ENCODE results near the gene SPINT4. TPM values are rescaled to one million over a fixed set of nuclear protein-coding genes. Genes with fewer than 3 reads are reported as not detected.
"Not testable (repeated sequence)": the region's sequence is repeated elsewhere in the genome, so short reads cannot be mapped to it uniquely, and the experiment has no call there.

The SPINT4 gene
- polyA plus RNA-seq, 3 donors = not detected

- H3K36me3 ChIP-seq (replicated peaks in 1 of 2; ENCODE audit: control insufficient read depth in 1 of 2, insufficient read depth in 2 of 2, low read length in 2 of 2) = no peaks in the 10 kb centered on the region
- no peak overlapping the region for H2AFZ ChIP-seq (ENCODE audit: insufficient read depth, low read depth, low read length, poor library complexity, severe bottlenecking)
- no peak overlapping the region for H3K27ac ChIP-seq (ENCODE audit: low read depth in 1 of 2, low read length in 2 of 2)
- H3K27me3 ChIP-seq (ENCODE audit: control insufficient read depth in 2 of 2, insufficient read depth in 2 of 2, low read length in 2 of 2) = peaks cover 0 to 2% of the 10 kb centered on the region in 2 donors
- Mint-ChIP-seq H3K36me3 (no peaks in the 10 kb centered on the region), H3K4me3 (no peak overlapping the region), H3K9me3 (peaks cover 10 to 27% (median 23%) of the 10 kb centered on the region in 7 donors), H3K4me1 (no peaks in the 10 kb centered on the region), H3K27ac (no peak overlapping the region), H3K27me3 (ENCODE audit: low read depth in 3 of 3) (peaks cover 0 to 4% (median 2%) of the 10 kb centered on the region in 3 donors)
- no peak overlapping the region for H3K9ac ChIP-seq (ENCODE audit: insufficient read depth, low read length, poor library complexity, severe bottlenecking)
- H3K4me2 ChIP-seq (replicated peaks; ENCODE audit: extremely low read depth, low read length, poor library complexity, severe bottlenecking) = no peak overlapping the region
- H4K20me1 ChIP-seq (ENCODE audit: insufficient read depth, low read length) = no peaks in the 10 kb centered on the region
- H3K4me1 ChIP-seq (ENCODE audit: control insufficient read depth in 1 of 2, insufficient read depth in 2 of 2, low read length in 2 of 2) = no peaks in the 10 kb centered on the region
- no peaks in the 10 kb centered on the region for H3K79me2 ChIP-seq (ENCODE audit: insufficient read depth, low read length)
- intact Hi-C loops (cut with micrococcal nuclease) = no loop called here
- DNase-seq = no peak
- H3K4me3 ChIP-seq (replicated peaks in 1 of 3; ENCODE audit: low read depth in 2 of 3, low read length in 3 of 3) = no peak overlapping the region
- no peak for TF ChIP-seq CTCF (IDR thresholded peaks at IDR 0.05)
- H3K9me3 ChIP-seq (replicated peaks in 1 of 2; ENCODE audit: control insufficient read depth in 1 of 2, insufficient read depth in 1 of 2, low read length in 2 of 2) = peaks cover 16 to 24% of the 10 kb centered on the region in 2 donors
These were observed 42.5 kb upstream of the SPINT4 start for GRCh38 chr20:45679650-45680049.

DNA sequence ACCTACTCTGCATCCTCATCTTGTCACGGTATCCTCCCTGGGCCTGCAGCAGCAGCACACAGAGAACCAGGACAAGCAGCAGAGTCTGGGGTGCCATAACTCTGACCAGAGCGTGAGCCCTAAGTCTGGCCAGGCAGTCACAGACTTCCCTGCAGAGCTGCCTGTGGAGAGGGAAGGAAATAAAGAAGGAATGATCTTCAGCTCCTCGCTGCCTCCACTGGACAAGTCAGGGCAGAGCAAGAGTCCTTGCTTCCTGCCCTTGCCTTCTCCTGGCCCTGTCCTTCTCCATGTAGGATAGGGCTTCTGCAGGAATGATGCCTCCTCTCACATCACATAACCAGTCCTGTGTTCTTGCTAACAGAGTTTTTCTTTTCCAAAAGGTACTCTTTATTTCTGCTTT, 36.3 kb upstream of the SPINT4 start:
- Mint-ChIP-seq H3K4me3 (no peak overlapping the region), H3K27ac (no peak overlapping the region), H3K27me3 (ENCODE audit: low read depth in 3 of 3) (peaks cover 0 to 5% (median 2%) of the 10 kb centered on the region in 3 donors), H3K36me3 (no peaks in the 10 kb centered on the region), H3K4me1 (no peaks in the 10 kb centered on the region), H3K9me3 (peaks cover 0 to 8% (median 3%) of the 10 kb centered on the region in 7 donors)
- no peak overlapping the region for H3K27ac ChIP-seq (ENCODE audit: low read depth in 1 of 2, low read length in 2 of 2)
- H3K27me3 ChIP-seq (ENCODE audit: control insufficient read depth in 2 of 2, insufficient read depth in 2 of 2, low read length in 2 of 2) = no peaks in the 10 kb centered on the region
- H2AFZ ChIP-seq (ENCODE audit: insufficient read depth, low read depth, low read length, poor library complexity, severe bottlenecking) = no peak overlapping the region
- no peaks in the 10 kb centered on the region for H3K4me1 ChIP-seq (ENCODE audit: control insufficient read depth in 1 of 2, insufficient read depth in 2 of 2, low read length in 2 of 2)
- H3K9ac ChIP-seq (ENCODE audit: insufficient read depth, low read length, poor library complexity, severe bottlenecking) = no peak overlapping the region
- H3K4me2 ChIP-seq (replicated peaks; ENCODE audit: extremely low read depth, low read length, poor library complexity, severe bottlenecking) = no peak overlapping the region
- no peak for TF ChIP-seq CTCF (IDR thresholded peaks at IDR 0.05)
- H3K79me2 ChIP-seq (ENCODE audit: insufficient read depth, low read length) = no peaks in the 10 kb centered on the region
- intact Hi-C loops (cut with micrococcal nuclease) = no loop called here
- WGBS (ENCODE audit: insufficient coverage) = 38% methylated on average over 2 of the region's 3 CpGs
- peaks cover 1 to 2% of the 10 kb centered on the region in 2 donors for H3K9me3 ChIP-seq (replicated peaks in 1 of 2; ENCODE audit: control insufficient read depth in 1 of 2, insufficient read depth in 1 of 2, low read length in 2 of 2)
- H4K20me1 ChIP-seq (ENCODE audit: insufficient read depth, low read length) = no peaks in the 10 kb centered on the region
- H3K36me3 ChIP-seq (replicated peaks in 1 of 2; ENCODE audit: control insufficient read depth in 1 of 2, insufficient read depth in 2 of 2, low read length in 2 of 2) = no peaks in the 10 kb centered on the region
- DNase-seq = no peak
- H3K4me3 ChIP-seq (replicated peaks in 1 of 3; ENCODE audit: low read depth in 2 of 3, low read length in 3 of 3) = no peak overlapping the region

- H3K4me2 ChIP-seq (replicated peaks; ENCODE audit: extremely low read depth, low read length, poor library complexity, severe bottlenecking); DNase-seq; H3K36me3 ChIP-seq (replicated peaks in 1 of 2; ENCODE audit: control insufficient read depth in 1 of 2, insufficient read depth in 2 of 2, low read length in 2 of 2); H3K9ac ChIP-seq (ENCODE audit: insufficient read depth, low read length, poor library complexity, severe bottlenecking); H3K36me3 Mint-ChIP-seq; H3K27ac Mint-ChIP-seq; H3K4me3 Mint-ChIP-seq; H2AFZ ChIP-seq (ENCODE audit: insufficient read depth, low read depth, low read length, poor library complexity, severe bottlenecking); H3K4me1 Mint-ChIP-seq; H3K27me3 Mint-ChIP-seq (ENCODE audit: low read depth in 3 of 3); intact Hi-C loops (cut with micrococcal nuclease); H3K4me3 ChIP-seq (replicated peaks in 1 of 3; ENCODE audit: low read depth in 2 of 3, low read length in 3 of 3); H3K27me3 ChIP-seq (ENCODE audit: control insufficient read depth in 2 of 2, insufficient read depth in 2 of 2, low read length in 2 of 2); H4K20me1 ChIP-seq (ENCODE audit: insufficient read depth, low read length); H3K27ac ChIP-seq (ENCODE audit: low read depth in 1 of 2, low read length in 2 of 2); H3K79me2 ChIP-seq (ENCODE audit: insufficient read depth, low read length); H3K4me1 ChIP-seq (ENCODE audit: control insufficient read depth in 1 of 2, insufficient read depth in 2 of 2, low read length in 2 of 2); H3K9me3 ChIP-seq (replicated peaks in 1 of 2; ENCODE audit: control insufficient read depth in 1 of 2, insufficient read depth in 1 of 2, low read length in 2 of 2): not testable (repeated sequence)
- 92% methylated on average over 10 of the region's 12 CpGs for WGBS (ENCODE audit: insufficient coverage)
- peaks cover 3 to 12% (median 8%) of the 10 kb centered on the region in 7 donors for H3K9me3 Mint-ChIP-seq
These were observed 28.8 kb upstream of the SPINT4 start for GRCh38 chr20:45693346-45693745.

Data from CD14-positive monocyte (primary cell).